H1 (cell line): ENCODE measurements around the gene LCN2. TPM values are rescaled to one million over a fixed set of nuclear protein-coding genes. Genes with fewer than 3 reads are reported as not detected.
A peak's percentile ranks its signal among the peaks of the same experiment; 100 is the strongest.

ENCODE experiments used
- CTCF ChIA-PET: fragments of 300-600 bp; sonication (Branson Sonifier 250); formaldehyde crosslinking; loops from one replicate; lab custom pipeline; 2021; ENCODE audit not compliant: partially characterized antibody; lab: Charles Lee
- POLR2A ChIA-PET: fragments of 300-600 bp; sonication (Branson Sonifier 250); formaldehyde crosslinking; loops from one replicate; lab custom pipeline; 2021; ENCODE audit warnings: inconsistent platforms; ENCODE audit not compliant: partially characterized antibody; lab: Charles Lee
- DNase-seq, 2 experiments: peaks; one replicate each; pipeline versions ENCODE4 v3.0.0 to v3.0.0-alpha.2; 2010 to 2022; ENCODE audit warnings: low spot score in 2 of 2, low read depth in 1 of 2, mixed read lengths in 1 of 2
- FAIRE-seq: peaks from 2 replicates; lab custom pipeline; 2011; peaks lifted over from hg19 to GRCh38; lab: Jason Lieb, UNC
- H2AFZ ChIP-seq: 2 replicates; pipeline ENCODE4 v1.8.1; 2012; ENCODE audit warnings: low read length, inconsistent platforms
- H2AK5ac ChIP-seq: 2 replicates; pipeline ENCODE4 v1.6.1; 2013; ENCODE audit warnings: low read depth, low read length
- H2BK120ac ChIP-seq: replicated peaks from 2 replicates; pipeline ENCODE3; 2013; ENCODE audit warnings: low read depth, low read length, inconsistent platforms
- H2BK12ac ChIP-seq: 2 replicates; pipeline ENCODE4 v1.6.1; 2013; ENCODE audit warnings: low read depth, low read length
- H2BK15ac ChIP-seq: 2 replicates; pipeline ENCODE4 v1.6.1; 2013; ENCODE audit warnings: low read length
- H2BK20ac ChIP-seq: 2 replicates; pipeline ENCODE4 v1.6.1; 2013; ENCODE audit warnings: low read length
- H2BK5ac ChIP-seq: 2 replicates; pipeline ENCODE4 v1.6.1; 2013; ENCODE audit warnings: low read depth, low read length
- H3K14ac ChIP-seq: 2 replicates; pipeline ENCODE4 v1.6.1; 2013; ENCODE audit warnings: inconsistent platforms; ENCODE audit not compliant: insufficient read length
- H3K18ac ChIP-seq: 2 replicates; pipeline ENCODE4 v1.6.1; 2013; ENCODE audit warnings: low read length; ENCODE audit errors: extremely low read depth
- H3K23ac ChIP-seq: 2 replicates; pipeline ENCODE4 v1.6.1; 2013; ENCODE audit warnings: inconsistent platforms; ENCODE audit not compliant: insufficient read length
- H3K23me2 ChIP-seq: 2 replicates; pipeline ENCODE4 v1.6.1; 2013; ENCODE audit warnings: low read depth, low read length
- H3K27ac ChIP-seq: 2 replicates; pipeline ENCODE4 v1.6.1; 2011; ENCODE audit warnings: low read depth, low read length, inconsistent platforms
- H3K27me3 ChIP-seq, 4 experiments: replicated peaks in 1 of 4; 1 replicate in 1 of 4; 2 replicates in 3 of 4; pipeline versions ENCODE4 v1.6.1 to v1.8.1; 2011 to 2013; ENCODE audit warnings: low read length in 3 of 4, mild to moderate bottlenecking in 3 of 4, inconsistent platforms in 2 of 4, mixed read lengths in 2 of 4, moderate library complexity in 1 of 4; ENCODE audit not compliant: control insufficient read depth in 3 of 4, insufficient read depth in 3 of 4; ENCODE audit errors: extremely low read depth in 1 of 4
- H3K36me3 ChIP-seq, 4 experiments: 2 replicates each; pipeline versions ENCODE4 v1.6.1 to v1.8.1; 2011 to 2013; ENCODE audit warnings: mild to moderate bottlenecking in 4 of 4, low read length in 3 of 4, moderate library complexity in 2 of 4, control low read depth in 1 of 4, inconsistent platforms in 1 of 4; ENCODE audit not compliant: insufficient read depth in 4 of 4, control insufficient read depth in 2 of 4
- H3K4ac ChIP-seq: replicated peaks from 2 replicates; pipeline ENCODE3; 2013; ENCODE audit warnings: low read length, low read depth, mixed read lengths, inconsistent platforms; ENCODE audit not compliant: insufficient read length
- H3K4me1 ChIP-seq, 4 experiments: replicated peaks in 1 of 4; 1 replicate in 1 of 4; 2 replicates in 3 of 4; pipeline versions ENCODE4 v1.6.1 to v1.8.1; 2011 to 2013; ENCODE audit warnings: low read length in 3 of 4, inconsistent platforms in 2 of 4, mixed read lengths in 1 of 4; ENCODE audit not compliant: insufficient read depth in 4 of 4, control insufficient read depth in 3 of 4
- H3K4me2 ChIP-seq, 2 experiments: 2 replicates each; pipeline versions ENCODE4 v1.6.1 to v1.8.1; 2011 to 2013; ENCODE audit warnings: low read depth in 2 of 2, low read length in 2 of 2, control low read depth in 1 of 2, inconsistent platforms in 1 of 2, mild to moderate bottlenecking in 1 of 2; ENCODE audit not compliant: insufficient read depth in 1 of 2
- H3K4me3 ChIP-seq, 4 experiments: fragments of 200-600, 300-600 bp in 1 of 4; sonication (generic), shearing (Covaris generic), sonication (Bioruptor Twin) in 1 of 4; 2 replicates each; pipeline versions ENCODE4 v1.5.1 to v1.8.1; 2011 to 2016; ENCODE audit warnings: low read length in 4 of 4, low read depth in 3 of 4, control low read depth in 2 of 4, inconsistent platforms in 2 of 4, mild to moderate bottlenecking in 2 of 4, mixed read lengths in 1 of 4, moderate library complexity in 1 of 4; ENCODE audit not compliant: insufficient read depth in 2 of 4; ENCODE audit errors: extremely low read depth in 1 of 4
- H3K56ac ChIP-seq: replicated peaks from 2 replicates; pipeline ENCODE3; 2013; ENCODE audit warnings: low read depth, mild to moderate bottlenecking, mixed read lengths, low read length, inconsistent platforms; ENCODE audit not compliant: insufficient read length
- H3K79me1 ChIP-seq: 2 replicates; pipeline ENCODE4 v1.6.1; 2013; ENCODE audit warnings: low read depth, low read length, control low read depth
- H3K79me2 ChIP-seq, 2 experiments: 2 replicates each; pipeline versions ENCODE4 v1.6.1 to v1.8.1; 2012 to 2013; ENCODE audit warnings: low read length in 2 of 2, mild to moderate bottlenecking in 2 of 2, inconsistent platforms in 1 of 2; ENCODE audit not compliant: insufficient read depth in 2 of 2, control insufficient read depth in 1 of 2
- H3K9ac ChIP-seq, 4 experiments: replicated peaks in 1 of 4; 1 replicate in 1 of 4; 2 replicates in 3 of 4; pipeline versions ENCODE4 v1.6.1 to v1.8.1; 2011 to 2013; ENCODE audit warnings: low read depth in 3 of 4, low read length in 3 of 4, control low read depth in 2 of 4, mild to moderate bottlenecking in 2 of 4, moderate library complexity in 2 of 4, inconsistent platforms in 1 of 4; ENCODE audit errors: extremely low read depth in 1 of 4
- H3K9me3 ChIP-seq, 2 experiments: 2 replicates each; pipeline versions ENCODE4 v1.6.1 to v1.8.1; 2012 to 2013; ENCODE audit warnings: mild to moderate bottlenecking in 2 of 2, moderate library complexity in 2 of 2, control low read depth in 1 of 2, inconsistent platforms in 1 of 2, low read depth in 1 of 2, low read length in 1 of 2, mixed read lengths in 1 of 2; ENCODE audit not compliant: insufficient read depth in 2 of 2
- H4K20me1 ChIP-seq, 2 experiments: replicated peaks in 1 of 2; 2 replicates each; pipeline versions ENCODE3 to v1.8.1; 2011 to 2013; ENCODE audit warnings: inconsistent platforms in 2 of 2, low read length in 2 of 2, mild to moderate bottlenecking in 1 of 2; ENCODE audit not compliant: insufficient read depth in 2 of 2, control insufficient read depth in 1 of 2
- H4K5ac ChIP-seq: 2 replicates; pipeline ENCODE4 v1.6.1; 2013; ENCODE audit warnings: low read length, low read depth, mixed read lengths, inconsistent platforms; ENCODE audit not compliant: insufficient read length
- H4K8ac ChIP-seq: 2 replicates; pipeline ENCODE4 v1.8.0; 2013; ENCODE audit warnings: mild to moderate bottlenecking, moderate library complexity, low read length, inconsistent platforms; ENCODE audit not compliant: insufficient read depth; ENCODE audit errors: extremely low read depth
- H4K91ac ChIP-seq: replicated peaks from 2 replicates; pipeline ENCODE3; 2013; ENCODE audit warnings: low read length, mixed read lengths, inconsistent platforms; ENCODE audit not compliant: insufficient read length
- ASH2L ChIP-seq: fragments of 200-600, 300-600 bp; sonication (generic); IDR thresholded peaks from one replicate; pipeline ENCODE4 v1.7.1; 2017; ENCODE audit warnings: low read length
- CEBPB ChIP-seq: IDR thresholded peaks from 2 replicates; pipeline ENCODE4 v1.6.1; 2012; ENCODE audit warnings: low read depth, low read length
- EZH2 ChIP-seq: fragments of 200-600 bp; sonication (generic); IDR thresholded peaks from 2 replicates; pipeline ENCODE4 v1.7.1; 2012; ENCODE audit warnings: low read depth, mild to moderate bottlenecking, moderate library complexity, low read length, inconsistent platforms; ENCODE audit not compliant: severe bottlenecking
- GTF2F1 ChIP-seq: IDR thresholded peaks from 2 replicates; pipeline ENCODE4 v1.6.1; 2012; ENCODE audit warnings: low read depth, low read length, improper control_type of control experiment, borderline replicate concordance
- TAF1 ChIP-seq: IDR thresholded peaks from 2 replicates; pipeline ENCODE4 v1.6.1; 2011; ENCODE audit warnings: mild to moderate bottlenecking, low read depth, low read length
- WGBS, 2 experiments: shearing (Covaris generic) in 1 of 2; methylation state at CpG; one replicate each; pipeline versions ENCODE4 v1.1.6 to v1.1.7; 2013 to 2015; ENCODE audit warnings: low lambda C conversion rate in 2 of 2, mixed read lengths in 2 of 2, inconsistent platforms in 1 of 2, low coverage in 1 of 2, missing lambda C conversion rate in 1 of 2; ENCODE audit not compliant: insufficient replicate concordance in 2 of 2, insufficient coverage in 1 of 2, insufficient read length in 1 of 2; ENCODE audit errors: extremely low coverage in 1 of 2, missing lambda C conversion rate in 1 of 2; 5-methylcytosine and 5-hydroxymethylcytosine counted together
- polyA plus RNA-seq, 7 experiments: library from polyadenylated mRNA; depleted of rRNA in 3 of 7; stranded (reverse) in 5 of 7; unstranded in 2 of 7; fragments of >200 nt in 5 of 7; fragments of 200-250 nt in 2 of 7; gene quantifications; 1 replicate in 5 of 7; 2 replicates in 1 of 7; 4 replicates in 1 of 7; pipeline versions ENCODE4 v1.2.1 to v1.2.3, GENCODE V29; 2011 to 2013; ENCODE audit warnings: missing spikeins in 2 of 7, mixed read lengths in 2 of 7
- total RNA-seq: library from RNA; stranded (reverse); fragmentation: NEBNext Ultra II Directional; extraction: Animal tissue kit (Norgen Biotek cat#: 25700); gene quantifications from 2 replicates; pipeline ENCODE4 v1.2.1, GENCODE V29; 2021

LCN2 gene
- total and polyA plus RNA-seq, 2 of the 8 experiments (the other 6 are each of a cell fraction or from before 2014, with no cell fraction given), result 1.1 to 1.6 TPM

- Histone ChIP-seq H3K27me3 (no peaks in the 10 kb centered on the region), H3K4me1 (peaks cover 0 to 2% (median 0%) of the 10 kb centered on the region in 4 experiments; a peak in 1 of 7 replicates), H3K9ac (no peak overlapping the region), H3K4me2 (no peak overlapping the region), H4K20me1 (peaks cover 3 to 4% of the 10 kb centered on the region in 2 experiments), H2AFZ (no peak overlapping the region), H2BK20ac (no peak overlapping the region), H2BK15ac (no peak overlapping the region), H3K23ac (no peak overlapping the region), H3K18ac (no peak overlapping the region), H4K5ac (no peak overlapping the region), H3K79me1 (0 out of 2 replicates have a peak, but pooled peaks cover 8% of the 10 kb centered on the region), H3K79me2 (peaks cover 0 to 3% of the 10 kb centered on the region in 2 experiments; a peak in 1 of 4 replicates), H3K4ac (no peak overlapping the region), H3K4me3 (no peak overlapping the region), H4K8ac (peak overlapping the region; percentile 51; the same call in 1 of the 2 replicates), H3K27ac (no peak overlapping the region), H3K23me2 (no peaks in the 10 kb centered on the region), H3K9me3 (no peaks in the 10 kb centered on the region), H3K36me3 (peaks cover 3 to 60% (median 24%) of the 10 kb centered on the region in 4 experiments), H3K56ac (no peak overlapping the region), H2BK5ac (no peak overlapping the region), H2BK12ac (no peak overlapping the region), H2AK5ac (no peak overlapping the region), H4K91ac (no peak overlapping the region), H2BK120ac (no peak overlapping the region), H3K14ac (no peak overlapping the region)
- POLR2A ChIA-PET, result interaction anchor here (0.6 to 1.4 kb wide), 5 partner anchors 9 to 56 kb away, joined by 3 to 5 read pairs (median 3); no protein-coding TSS in a partner anchor
- no peak for FAIRE-seq
- CTCF ChIA-PET, result interaction anchor here (1.5 to 2.4 kb wide), 2 partner anchors 13 to 41 kb away, joined by 4 to 7 read pairs; no protein-coding TSS in a partner anchor
- no peak for DNase-seq
- TF ChIP-seq TAF1 (no peak), GTF2F1 (no peak), CEBPB (no peak), EZH2 (no peak), ASH2L (no peak)
- 96% methylated on average over 11 of the region's 18 CpGs; no CpG with 5 or more reads in 1 of the 2 experiments for WGBS, 2 experiments
Measured at GRCh38 chr9:128166169-128166568, 16.9 kb downstream of the LCN2 start.
